HG03280 (cell line): ENCODE measurements around the gene NUDT8.
"Not testable (repeated sequence)": the region's sequence is repeated elsewhere in the genome, so short reads cannot be mapped to it uniquely, and the experiment has no call there.

Experiments used
- ATAC-seq: cut with Tn5 transposase; IDR thresholded peaks from one replicate; pipeline ENCODE4 v1.9.1; 2021; ENCODE audit warnings: mild to moderate bottlenecking, moderate library complexity; ENCODE audit not compliant: unreplicated experiment

NUDT8 gene

GRCh38 chr11:67642173-67643120, 12.7 kb upstream of the NUDT8 start:
- no peak for ATAC-seq

GRCh38 chr11:67641338-67642172, 11.8 kb upstream of the NUDT8 start:
- no peak for ATAC-seq

DNA sequence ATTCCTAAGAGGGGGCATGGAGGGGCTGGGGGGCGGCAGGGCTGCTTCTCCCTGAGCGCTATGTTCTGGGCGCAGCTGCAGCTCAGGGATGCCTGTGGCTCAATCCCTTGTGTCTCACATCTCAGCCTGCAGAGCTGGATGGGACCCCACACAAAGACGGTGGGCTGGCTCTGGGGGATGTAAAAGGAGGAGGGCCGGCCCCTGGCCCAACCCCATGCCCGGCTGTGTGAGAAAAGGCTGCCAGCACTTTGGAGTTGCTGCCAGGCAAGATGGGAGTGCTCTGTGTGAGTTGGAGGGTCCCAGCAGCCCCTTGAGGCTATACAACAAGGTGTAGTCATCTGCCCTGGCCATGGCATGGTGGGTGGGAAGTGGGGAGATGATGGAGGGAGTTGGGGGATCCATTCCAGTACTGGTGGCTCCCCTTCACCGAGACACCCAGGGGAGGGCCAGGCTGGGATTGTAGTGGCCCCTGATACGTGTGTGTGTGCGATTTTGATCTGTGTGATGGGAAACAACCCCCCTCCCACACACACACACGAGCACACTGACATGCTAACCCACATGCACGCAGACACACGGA, 11.1 kb upstream of the NUDT8 start:
- no peak for ATAC-seq

DNA sequence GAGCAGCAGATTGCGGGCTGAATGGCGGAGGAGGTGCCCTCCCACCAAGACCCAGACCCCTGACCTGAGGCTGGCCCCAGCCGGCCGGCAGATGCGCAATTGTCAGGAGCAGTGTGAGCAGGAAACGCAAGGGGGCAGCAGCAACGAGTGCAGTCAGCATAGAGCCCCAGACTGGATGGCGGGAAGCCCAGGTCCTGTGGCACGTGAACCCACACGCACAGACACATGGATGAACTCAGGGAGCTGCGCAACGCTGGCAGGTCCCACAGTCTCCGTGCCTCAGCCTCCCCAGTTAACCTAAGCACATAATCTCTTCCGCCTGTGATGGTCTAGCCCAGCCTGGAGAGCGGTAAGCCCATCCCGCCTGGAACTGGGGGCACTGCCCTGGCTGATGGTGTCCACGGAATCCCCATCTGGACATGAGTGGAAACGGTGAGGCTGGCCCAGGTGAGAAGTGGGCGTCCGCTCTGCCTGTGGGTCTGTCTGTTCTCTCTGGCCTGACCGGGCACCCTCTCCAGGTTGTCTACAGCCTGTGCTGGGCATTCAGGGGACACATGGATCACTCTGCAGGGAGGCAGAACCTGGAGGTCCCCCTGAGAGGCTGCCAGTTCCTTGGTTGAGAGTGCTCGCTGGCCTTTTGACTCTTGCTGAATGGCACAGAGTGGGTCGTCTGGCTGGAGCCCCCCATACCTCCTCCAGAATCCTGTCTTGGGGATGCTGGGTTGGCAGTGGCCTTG, 10.5 kb upstream of the NUDT8 start:
- no peak for ATAC-seq

GRCh38 chr11:67639438-67639859, 9.7 kb upstream of the NUDT8 start, which contains the start of gene TBX10:
Gene TBX10, minus strand, starts transcription at chr11:67639763. Its CDS starts 291 bp downstream, at chr11:67639472.
- ATAC-seq: no peak

- no peak for ATAC-seq
These were observed 9.0 kb upstream of the NUDT8 start for GRCh38 chr11:67638535-67639437.

- ATAC-seq: not testable (repeated sequence)
These were observed 7.7 kb upstream of the NUDT8 start for GRCh38 chr11:67637441-67637840.

DNA sequence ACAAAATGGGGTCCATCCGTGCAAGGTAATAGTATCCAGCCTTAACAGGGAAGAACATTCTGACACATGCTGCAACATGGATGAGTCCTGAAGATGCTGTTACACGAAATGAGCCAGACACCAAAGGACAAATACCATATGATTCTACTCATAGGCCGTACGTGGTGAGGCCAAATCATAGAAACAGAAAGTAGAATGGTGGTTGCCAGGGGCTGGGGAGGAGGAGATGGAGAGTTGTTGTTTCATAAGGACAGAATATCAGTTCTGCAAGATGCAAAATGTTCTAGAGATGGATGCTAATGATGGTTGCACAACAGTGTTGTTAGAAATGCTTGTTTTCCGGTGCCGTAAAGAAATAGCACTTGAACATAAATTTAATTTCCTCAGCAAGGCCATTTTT, 7.2 kb upstream of the NUDT8 start:
- ATAC-seq: no peak

GRCh38 chr11:67635231-67635521, 5.4 kb upstream of the NUDT8 start:
- ATAC-seq: no peak

DNA sequence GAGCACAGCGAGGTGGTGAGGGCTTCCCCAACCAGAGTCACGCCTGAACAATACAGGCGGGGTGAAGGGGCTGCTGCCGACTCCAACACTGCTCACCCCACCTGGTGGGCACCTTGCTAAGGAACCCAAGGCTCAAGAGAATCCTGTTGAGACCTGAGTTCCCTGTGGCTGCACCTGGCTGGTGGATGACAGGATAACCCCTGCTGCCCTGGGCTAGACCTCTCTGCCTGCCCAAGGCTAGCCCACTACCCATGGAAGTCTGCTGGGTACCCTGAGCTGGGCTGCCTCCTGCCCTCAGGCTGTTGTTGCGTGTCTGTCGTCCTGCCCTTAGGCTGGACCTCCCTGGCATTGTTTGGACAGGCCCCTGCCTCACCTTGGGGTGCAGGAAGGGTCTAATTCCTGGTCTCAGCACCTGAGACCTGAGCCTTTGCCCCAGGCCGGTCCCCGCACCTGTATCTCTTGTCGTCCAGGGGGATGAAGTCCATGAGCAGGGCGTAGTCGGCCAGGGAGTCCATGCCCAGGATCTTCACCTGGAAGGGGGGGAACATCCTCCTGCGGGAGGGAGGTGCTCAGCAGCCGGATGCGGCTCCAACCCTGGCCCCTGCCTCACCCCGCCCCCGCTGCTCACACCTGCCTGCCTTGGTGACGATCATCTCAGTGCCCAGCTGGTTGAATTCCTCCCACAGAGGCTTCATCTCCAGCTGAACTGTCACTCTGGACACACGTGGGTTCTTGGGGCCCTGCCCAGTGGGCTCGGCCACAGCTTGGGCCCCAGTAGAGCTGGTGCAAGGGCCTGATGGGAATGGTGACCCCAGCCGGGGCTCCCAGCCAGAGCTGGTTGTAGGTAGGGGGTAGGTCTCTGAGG, 4.9 kb upstream of the NUDT8 start:
- no peak for ATAC-seq

DNA sequence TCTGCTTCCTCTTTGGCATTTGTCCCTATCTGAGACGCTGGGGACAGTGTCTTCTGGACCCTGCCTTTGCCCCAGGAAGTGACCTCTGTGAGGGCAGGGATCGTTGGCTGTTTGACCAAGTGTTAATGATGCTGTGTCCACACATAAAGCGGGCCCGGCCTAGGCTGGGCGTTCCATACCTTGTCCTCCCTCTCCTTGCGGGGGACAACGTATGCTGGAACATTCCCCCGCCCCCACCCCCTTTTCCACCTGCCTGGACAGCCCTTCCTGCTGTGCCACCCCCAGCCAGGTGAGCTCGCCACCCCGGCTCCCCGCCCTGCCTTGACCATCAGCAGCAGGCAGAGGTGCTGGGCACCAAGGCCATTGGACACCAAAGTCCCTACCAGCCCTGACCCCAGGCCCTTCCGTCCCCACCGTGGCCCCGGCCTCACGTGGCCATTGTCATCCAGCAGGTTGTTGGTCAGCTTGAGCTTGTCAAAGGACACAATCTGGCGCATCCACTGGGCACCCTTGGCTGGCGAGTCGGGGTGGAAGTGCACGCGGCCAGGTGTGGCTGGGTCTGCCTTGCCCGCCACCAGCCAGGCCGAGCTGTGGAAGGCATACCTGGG, 4.1 kb upstream of the NUDT8 start:
- ATAC-seq: no peak

DNA sequence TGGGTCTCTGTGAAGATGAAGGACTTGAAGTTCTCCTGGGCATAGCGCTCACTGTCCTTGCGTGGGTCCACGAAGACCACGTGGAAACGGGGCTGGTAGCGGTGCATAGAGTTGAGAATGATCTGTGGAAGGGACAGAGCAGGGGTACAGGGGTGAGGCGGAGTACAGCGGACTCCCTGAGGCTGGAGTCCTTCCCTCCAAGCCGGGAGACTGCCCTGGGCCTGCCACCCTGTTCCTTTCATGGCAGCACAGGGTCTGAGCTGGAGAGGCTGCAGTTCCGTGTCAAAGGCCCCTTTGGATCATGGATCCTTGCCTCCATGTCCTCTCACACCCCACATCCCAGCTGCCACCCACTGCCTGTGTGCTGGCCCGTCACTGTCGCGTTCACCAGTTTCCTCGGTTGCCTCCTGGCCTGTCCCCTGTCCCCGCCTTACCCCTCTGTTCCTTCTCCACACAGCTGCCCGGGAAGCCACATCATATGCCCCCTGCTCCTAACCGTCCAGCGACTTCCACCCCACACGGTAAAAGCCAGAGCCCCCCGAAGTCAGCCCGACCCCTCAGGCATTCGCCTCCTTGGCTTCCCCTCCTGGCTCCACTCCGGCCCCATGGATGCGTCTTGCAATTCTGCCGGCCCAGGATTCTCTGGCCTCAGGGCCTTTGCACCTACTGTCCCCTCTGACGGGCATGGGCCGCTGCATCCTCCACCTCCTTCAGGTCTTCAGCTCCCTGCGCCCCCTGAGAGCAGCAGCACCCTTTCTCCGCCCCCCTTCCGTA, 3.4 kb upstream of the NUDT8 start:
- no peak for ATAC-seq

- no peak for ATAC-seq
These were observed 2.6 kb upstream of the NUDT8 start for GRCh38 chr11:67632175-67632981.

DNA sequence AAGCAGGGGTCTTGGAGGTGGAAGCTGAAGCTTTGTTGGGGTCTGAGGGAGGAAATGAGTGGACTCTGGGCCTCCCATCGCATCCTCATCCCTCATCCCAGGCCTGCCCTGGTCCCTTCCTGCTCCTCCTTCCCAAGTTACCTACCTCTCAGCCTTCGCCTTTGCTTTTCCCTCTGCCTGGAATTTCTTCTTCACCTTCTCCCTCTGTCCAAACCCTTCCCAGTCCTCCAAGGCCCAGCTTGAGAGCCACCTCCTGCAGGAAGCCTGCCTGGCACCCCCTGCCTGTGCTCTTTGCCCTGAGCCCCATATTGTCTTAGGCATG, 2.1 kb upstream of the NUDT8 start:
- ATAC-seq: no peak

DNA sequence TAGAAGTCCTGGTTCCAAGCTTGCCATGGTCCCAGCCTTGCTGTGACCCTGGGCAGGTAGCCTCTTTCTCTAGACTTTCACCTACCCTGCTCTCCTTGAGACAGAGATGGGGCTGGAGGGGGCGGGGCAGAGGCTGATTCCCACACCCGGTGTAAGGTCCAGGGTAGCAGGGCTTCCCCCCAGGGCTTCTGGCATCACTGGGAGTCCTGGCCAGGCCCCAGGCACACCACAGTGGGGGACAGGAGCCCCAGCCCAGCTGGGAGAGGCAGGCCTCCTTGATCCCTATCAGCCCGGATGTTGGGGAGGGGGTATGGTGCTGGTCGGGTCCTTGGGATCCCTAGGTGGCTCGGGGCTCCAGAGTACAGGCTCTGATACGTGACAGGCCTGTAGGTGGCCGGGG, 1.7 kb upstream of the NUDT8 start:
- ATAC-seq: no peak

DNA sequence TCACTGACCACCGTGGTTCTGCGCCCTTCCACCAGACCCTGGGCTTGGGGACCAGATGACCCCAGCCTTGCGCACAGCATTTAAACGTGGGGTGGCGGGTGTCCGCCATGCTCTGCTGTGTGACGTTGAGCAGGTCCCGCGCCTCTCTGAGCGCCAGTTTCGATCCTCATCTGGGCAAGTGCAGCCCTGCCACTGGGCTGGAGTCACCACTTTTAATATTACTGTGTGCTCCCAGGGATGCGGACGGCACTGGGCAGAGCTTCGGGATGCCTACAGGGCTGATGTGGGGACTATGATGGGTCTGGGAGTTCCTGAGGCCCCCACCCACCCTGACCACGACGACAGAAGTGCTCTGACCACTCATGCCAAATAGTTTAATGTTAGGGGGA, 1.2 kb upstream of the NUDT8 start:
- ATAC-seq: no peak
